MM.1S (cell line): Measurements from ENCODE around the gene APOL4.

Experiments
- CTCF ChIP-seq: fragments of 300-600 bp; sonication (generic); IDR thresholded peaks from 2 replicates; pipeline ENCODE4 v1.5.1; 2016; ENCODE audit warnings: antibody characterized with exemption, low read length, mixed read lengths
- EZH2 ChIP-seq: fragments of 300-600 bp; sonication (generic); optimal IDR thresholded peaks from 2 replicates; pipeline ENCODE3; 2017; ENCODE audit warnings: low read depth, mild to moderate bottlenecking, antibody characterized with exemption, low read length, mixed read lengths
- EZH2phosphoT487 ChIP-seq: fragments of 300-600 bp; sonication (generic); IDR thresholded peaks from 2 replicates; pipeline ENCODE4 v1.6.1; 2018; ENCODE audit warnings: antibody characterized with exemption, low read length

- TF ChIP-seq CTCF: no peak
- no peak for TF ChIP-seq EZH2
- no peak for TF ChIP-seq EZH2phosphoT487
These were observed 52.2 kb downstream of the APOL4 start for GRCh38 chr22:36149441-36149840.
